Amniotic stem cell (primary cell): ENCODE data around the gene DONSON.
A peak's percentile ranks its signal among the peaks of the same experiment; 100 is the strongest.

ENCODE experiments used
- DNase-seq: peaks from one replicate; lab custom pipeline; 2025; lab: John Stamatoyannopoulos, UW

DONSON gene

DNA sequence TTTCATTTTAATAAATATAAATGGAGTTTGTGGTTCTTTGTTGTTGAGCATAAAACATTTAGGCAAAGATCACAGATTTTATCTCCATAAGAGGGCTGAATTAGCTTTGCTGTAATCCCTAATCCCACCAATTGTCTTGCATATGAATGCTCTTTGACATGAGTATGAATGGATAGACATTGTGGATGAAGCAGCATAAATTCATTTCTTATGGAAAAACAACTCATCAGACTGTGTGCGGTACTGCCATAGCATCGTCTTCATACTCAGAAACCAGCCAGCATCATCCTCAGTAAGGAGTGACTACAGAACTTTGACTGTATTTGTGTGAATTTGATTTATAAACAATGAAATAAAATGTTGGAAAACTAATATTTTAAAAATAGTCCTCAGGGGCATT is 26.1 kb downstream of the DONSON start:
- no peak for DNase-seq

DNA sequence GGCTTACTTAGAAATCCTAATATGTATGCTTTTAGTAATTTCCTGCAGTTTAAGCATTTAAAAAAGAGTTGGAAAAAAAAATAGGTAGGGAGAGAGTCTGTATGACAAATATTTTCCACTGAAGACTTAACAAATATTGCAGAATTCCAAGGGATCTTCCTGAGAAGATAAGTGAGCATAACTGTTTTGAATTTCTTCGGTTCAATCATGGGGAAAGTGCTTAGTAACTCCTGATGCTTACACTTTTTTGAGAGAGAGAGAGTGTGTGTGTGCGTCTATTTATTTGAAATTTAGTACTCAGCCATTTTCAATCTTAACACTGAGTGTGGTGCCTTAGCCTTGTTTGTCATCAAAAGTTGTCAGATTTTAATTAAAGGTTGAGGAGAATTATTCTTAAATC is 27.1 kb downstream of the DONSON start:
- no peak for DNase-seq

DNA sequence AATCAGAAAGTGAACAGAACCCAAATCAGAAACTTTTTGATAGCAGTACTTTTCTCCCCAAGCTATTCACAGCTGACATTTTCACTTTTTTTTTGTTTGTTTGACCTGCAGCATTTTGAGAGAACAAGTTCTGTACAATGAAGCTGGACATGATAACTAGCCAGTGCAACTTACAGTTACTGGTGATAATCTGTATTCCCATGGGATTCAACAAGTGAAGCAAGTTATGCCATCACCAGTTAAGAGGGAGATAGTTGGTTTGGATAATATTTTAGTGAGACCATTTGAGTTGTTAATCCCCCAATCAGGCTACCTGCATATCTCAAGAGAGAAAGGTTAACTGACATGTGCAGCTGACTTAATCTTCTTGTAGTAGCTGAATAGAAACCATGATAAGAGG is 27.5 kb downstream of the DONSON start:
- no peak for DNase-seq

DNA sequence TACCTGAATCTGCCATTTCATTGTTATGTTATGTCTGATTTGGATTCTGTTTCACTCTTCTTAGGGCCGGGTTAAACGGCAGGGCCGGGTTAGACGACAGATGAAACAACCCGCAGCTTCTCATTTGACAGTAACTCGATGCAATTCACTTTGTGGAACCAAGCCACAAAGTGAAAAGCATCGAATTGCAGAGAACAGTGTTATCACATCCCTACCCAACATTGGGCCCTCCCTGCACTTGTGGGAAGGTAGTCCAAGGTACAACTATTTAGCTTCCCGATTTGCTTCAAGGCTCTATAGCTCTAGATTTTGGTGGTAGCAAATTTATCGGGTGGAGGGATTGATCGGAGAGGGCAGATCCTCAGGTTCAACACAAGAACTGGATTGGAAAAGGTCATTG is 28.7 kb downstream of the DONSON start:
- no peak for DNase-seq

DNA sequence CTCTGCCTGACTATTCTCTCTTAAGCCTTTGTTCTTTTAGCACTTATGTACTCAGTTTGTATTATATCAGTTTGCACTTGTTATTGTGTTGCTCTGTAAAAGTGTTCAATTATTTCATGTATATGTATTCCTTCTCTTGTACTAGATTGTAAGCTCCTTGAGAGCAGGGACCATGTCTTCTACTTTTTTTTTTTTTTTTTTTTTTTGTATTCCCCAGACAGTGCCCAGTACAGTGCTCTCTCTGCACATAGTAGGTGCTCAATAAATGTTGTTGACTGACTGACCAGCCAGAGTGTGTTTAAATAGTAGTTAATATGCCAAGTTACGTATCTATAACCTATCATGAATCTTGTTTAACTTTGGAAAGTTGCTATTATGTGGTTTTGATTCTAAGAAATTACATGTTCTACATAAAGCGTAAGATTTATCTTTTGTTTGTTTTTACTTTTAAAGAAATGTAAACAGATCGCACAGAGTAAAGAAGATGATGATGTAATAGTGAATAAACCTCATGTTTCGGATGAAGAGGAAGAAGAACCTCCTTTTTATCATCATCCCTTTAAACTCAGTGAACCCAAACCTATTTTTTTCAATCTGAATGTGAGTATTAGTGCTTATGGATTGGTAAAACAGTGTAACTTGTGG is 29.6 kb downstream of the DONSON start:
- DNase-seq, result no peak

DNA sequence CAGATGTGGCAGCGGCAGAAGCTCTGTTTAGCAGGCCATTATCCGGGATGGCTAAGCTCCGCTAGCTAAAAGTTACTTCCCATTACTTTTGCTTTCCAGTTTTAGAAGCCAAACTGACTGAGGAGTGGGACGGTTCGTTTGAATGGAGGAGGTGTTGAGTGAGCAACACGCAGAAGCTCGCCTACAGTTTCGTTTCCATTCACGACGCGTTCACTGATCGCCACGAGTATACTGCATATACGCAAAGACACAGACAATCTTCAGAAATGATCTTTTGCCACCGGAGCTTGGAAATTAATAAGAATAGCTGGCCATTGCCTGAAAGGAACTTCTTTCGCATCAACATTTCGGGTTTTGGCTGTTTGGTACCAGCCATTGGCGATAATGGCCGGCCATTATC is 31.0 kb downstream of the DONSON start:
- no peak for DNase-seq

DNA sequence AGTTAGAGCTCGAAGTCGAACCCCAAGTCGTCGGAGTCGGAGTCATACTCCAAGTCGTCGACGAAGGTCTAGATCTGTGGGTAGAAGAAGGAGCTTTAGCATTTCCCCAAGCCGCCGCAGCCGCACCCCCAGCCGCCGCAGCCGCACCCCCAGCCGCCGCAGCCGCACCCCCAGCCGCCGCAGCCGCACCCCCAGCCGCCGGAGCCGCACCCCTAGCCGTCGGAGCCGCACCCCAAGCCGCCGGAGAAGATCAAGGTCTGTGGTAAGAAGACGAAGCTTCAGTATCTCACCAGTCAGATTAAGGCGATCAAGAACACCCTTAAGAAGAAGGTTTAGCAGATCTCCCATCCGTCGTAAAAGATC is 33.5 kb downstream of the DONSON start:
- DNase-seq, result no peak

- DNase-seq, result no peak
Measured at GRCh38 chr21:33554236-33554981, 34.1 kb downstream of the DONSON start.

DNA sequence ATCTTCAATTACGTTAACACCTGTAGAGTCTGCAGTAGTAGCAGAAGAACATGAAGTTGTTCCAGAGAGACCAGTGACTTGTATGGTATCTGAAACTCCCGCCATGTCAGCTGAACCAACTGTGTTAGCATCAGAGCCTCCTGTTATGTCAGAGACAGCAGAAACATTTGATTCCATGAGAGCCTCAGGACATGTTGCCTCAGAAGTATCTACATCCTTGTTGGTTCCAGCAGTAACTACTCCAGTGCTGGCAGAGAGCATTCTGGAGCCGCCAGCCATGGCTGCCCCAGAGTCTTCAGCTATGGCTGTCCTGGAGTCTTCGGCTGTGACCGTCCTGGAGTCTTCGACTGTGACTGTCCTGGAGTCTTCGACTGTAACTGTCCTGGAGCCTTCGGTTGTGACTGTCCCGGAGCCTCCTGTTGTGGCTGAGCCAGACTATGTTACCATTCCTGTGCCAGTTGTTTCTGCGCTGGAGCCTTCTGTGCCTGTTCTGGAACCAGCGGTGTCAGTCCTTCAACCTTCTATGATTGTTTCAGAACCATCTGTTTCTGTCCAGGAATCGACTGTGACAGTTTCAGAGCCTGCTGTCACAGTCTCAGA is 35.4 kb downstream of the DONSON start:
- no peak for DNase-seq

GRCh38 chr21:33552093-33552998 is 36.1 kb downstream of the DONSON start:
- DNase-seq, result no peak

- no peak for DNase-seq
Measured at GRCh38 chr21:33551664-33552063, 36.8 kb downstream of the DONSON start.

- no peak for DNase-seq
Measured at GRCh38 chr21:33550772-33551660, 37.5 kb downstream of the DONSON start.

- no peak for DNase-seq
Measured at GRCh38 chr21:33549848-33550771, 38.4 kb downstream of the DONSON start.

DNA sequence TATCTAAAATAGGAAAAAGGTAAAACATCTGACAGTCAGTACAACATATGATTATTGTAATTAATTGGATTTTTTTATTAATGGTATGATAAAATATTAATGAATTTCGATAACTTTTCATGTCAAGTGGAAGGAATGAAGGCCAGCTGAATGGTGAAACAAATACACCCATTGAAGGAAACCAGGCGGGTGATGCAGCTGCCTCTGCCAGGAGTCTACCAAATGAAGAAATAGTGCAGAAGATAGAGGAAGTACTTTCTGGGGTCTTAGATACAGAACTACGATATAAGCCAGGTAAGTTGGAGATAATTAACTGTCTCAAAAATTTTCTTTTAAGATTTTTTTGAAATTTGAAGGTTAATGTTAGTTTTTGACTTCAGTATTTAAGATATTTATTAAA is 42.4 kb downstream of the DONSON start:
- DNase-seq, result no peak

DNA sequence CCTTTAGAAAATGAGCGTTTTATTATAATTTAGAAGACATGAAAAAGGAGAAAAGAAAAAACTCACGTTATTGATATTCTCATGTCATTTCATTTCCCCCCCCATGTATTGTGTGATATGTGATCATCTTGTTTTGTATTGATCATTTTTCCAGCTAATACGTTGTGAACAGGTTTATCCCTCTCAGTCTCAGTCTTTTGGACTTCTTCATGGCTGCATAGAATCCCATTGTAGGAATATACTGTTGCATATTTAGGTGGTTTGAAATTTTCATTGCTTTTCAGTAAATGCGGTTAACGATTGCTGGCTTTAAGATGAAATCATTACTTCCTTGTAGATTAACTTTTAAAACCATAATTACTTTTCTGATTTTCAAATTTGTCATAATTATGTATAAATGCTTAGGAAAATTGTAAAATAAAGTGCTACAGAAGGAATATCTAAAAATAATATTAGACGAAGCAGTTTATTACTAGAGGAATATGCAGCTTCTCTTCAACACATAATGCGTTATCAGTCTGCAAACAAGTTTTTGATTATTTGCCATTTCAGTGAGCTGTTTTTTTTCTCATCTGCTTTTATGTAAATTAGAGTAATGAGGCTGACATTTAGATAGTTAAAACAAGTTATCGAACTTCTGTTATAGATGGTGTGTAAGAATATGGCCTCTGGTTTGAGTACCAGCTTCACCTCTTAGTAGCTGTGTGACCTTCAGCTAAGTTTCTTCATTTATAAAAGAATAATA is 43.9 kb downstream of the DONSON start:
- DNase-seq, result no peak

GRCh38 chr21:33543505-33544129 is 44.9 kb downstream of the DONSON start:
- no peak for DNase-seq

DNA sequence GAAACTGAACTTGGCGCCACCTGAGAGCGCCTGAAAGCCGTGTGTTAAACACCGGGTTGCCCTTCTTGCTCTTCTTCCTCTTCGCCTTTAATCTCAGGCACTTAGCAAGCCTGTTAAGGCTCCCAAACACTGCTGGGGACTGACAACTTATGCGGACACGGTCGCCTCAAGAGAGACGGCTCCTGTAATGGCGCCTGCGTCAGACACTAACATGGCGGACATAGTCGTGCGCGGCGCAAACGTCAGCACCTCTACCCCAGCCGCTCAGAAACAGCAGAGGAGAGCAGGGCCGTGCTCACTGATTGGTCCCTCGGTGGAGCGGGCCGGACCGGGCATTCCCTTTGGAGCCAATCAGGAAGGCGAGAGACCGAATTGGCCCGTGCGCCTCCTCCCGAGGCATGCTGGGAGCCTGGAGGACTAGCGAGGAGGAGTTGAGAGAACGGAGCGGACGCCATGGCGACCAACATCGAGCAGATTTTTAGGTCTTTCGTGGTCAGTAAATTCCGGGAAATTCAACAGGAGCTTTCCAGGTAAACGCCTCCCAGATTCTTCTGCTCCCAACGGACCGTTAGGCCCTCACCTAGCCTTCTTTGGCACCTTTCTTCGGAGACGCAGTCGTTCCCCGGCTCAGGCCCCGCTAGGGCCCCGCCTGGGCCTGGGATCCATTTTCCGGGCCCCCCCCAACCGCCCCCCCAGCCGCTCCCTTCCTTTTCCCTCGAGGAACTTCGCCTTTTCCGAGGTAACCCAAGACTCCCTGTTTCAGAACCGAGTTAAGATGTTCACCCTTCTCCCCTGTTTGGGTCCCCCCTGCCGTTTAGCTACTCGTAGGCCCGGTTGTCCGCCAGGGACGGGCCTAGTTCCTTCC is 45.6 kb downstream of the DONSON start, which contains the start of gene SON:
Gene SON (plus strand): TSS at position 399 of the 865 bp plus-strand sequence. CDS start 55 bp downstream, at position 454.
- peak; percentile 96 for DNase-seq
